IMR-90 (cell line): ENCODE results near the gene ASTL.

Experiments used
- MAFK ChIP-seq: IDR thresholded peaks from 2 replicates; pipeline ENCODE4 v1.6.1; 2012; ENCODE audit warnings: low read depth, low read length, improper control_type of control experiment
- MXI1 ChIP-seq: IDR thresholded peaks from 2 replicates; pipeline ENCODE4 v1.6.1; 2012; ENCODE audit warnings: low read depth, mild to moderate bottlenecking, low read length, moderate library complexity, borderline replicate concordance
- POLR2A ChIP-seq: IDR thresholded peaks from 2 replicates; pipeline ENCODE4 v1.6.1; 2012; ENCODE audit warnings: mild to moderate bottlenecking, low read depth, low read length
- RAD21 ChIP-seq: IDR thresholded peaks from 2 replicates; pipeline ENCODE4 v1.6.1; 2012; ENCODE audit warnings: low read length, improper control_type of control experiment
- RCOR1 ChIP-seq: IDR thresholded peaks from 2 replicates; pipeline ENCODE4 v1.6.1; 2012; ENCODE audit warnings: mild to moderate bottlenecking, low read length, improper control_type of control experiment; ENCODE audit not compliant: insufficient replicate concordance
- TF ChIP-seq, protein P1 (sequence below): conservative IDR thresholded peaks from 2 replicates; pipeline ENCODE4 v1.5.1; 2012; ENCODE audit warnings: mild to moderate bottlenecking, low read depth, low read length, improper control_type of control experiment

DNA sequence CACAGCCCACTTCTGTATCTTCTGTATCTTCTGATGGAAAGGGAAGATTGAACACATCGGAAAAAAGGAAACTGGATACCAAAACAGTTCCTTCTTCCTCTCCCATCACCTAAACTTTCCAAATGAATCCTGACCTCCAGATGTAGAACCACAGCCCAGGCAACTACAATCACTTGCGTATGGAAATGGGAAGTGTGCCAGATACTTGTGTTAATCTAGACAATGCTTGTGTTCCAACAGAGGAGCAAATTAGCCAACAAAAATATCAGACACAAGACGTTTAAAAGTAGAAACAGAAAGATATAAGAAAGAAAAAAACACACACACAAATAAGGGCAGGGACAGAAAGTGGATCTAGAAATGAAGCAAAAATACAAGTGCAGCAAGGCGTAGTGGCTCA is 38.4 kb upstream of the ASTL start:
- TF ChIP-seq POLR2A (no peak), RCOR1 (no peak), MAFK (no peak), RAD21 (no peak), MXI1 (no peak)
- TF ChIP-seq, protein P1, sequence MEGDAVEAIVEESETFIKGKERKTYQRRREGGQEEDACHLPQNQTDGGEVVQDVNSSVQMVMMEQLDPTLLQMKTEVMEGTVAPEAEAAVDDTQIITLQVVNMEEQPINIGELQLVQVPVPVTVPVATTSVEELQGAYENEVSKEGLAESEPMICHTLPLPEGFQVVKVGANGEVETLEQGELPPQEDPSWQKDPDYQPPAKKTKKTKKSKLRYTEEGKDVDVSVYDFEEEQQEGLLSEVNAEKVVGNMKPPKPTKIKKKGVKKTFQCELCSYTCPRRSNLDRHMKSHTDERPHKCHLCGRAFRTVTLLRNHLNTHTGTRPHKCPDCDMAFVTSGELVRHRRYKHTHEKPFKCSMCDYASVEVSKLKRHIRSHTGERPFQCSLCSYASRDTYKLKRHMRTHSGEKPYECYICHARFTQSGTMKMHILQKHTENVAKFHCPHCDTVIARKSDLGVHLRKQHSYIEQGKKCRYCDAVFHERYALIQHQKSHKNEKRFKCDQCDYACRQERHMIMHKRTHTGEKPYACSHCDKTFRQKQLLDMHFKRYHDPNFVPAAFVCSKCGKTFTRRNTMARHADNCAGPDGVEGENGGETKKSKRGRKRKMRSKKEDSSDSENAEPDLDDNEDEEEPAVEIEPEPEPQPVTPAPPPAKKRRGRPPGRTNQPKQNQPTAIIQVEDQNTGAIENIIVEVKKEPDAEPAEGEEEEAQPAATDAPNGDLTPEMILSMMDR: no peak
